ENCODE measurements around the gene ACO1. TPM values are rescaled to one million over a fixed set of nuclear protein-coding genes. Genes with fewer than 3 reads are reported as not detected.

The ACO1 gene
- polyA plus RNA-seq, 1 donor (not counting 4 experiments of a cell fraction or from before 2014, with no cell fraction given) = 29.2 TPM

- no peak for FAIRE-seq
- DNase-seq (ENCODE audit: low read depth, low spot score) = no peak
- Histone ChIP-seq H3K27me3 (ENCODE audit: control insufficient read depth, extremely low read depth, insufficient read depth, low read length) (no peaks in the 10 kb centered on the region), H3K79me2 (ENCODE audit: control insufficient read depth, insufficient read depth, low read length) (no peaks in the 10 kb centered on the region), H3K27ac (ENCODE audit: control insufficient read depth, insufficient read depth, low read length) (no peak overlapping the region), H3K9me1 (ENCODE audit: control insufficient read depth, extremely low read depth, insufficient read depth, low read length) (no peaks in the 10 kb centered on the region), H2AFZ (ENCODE audit: control insufficient read depth, low read length) (no peak overlapping the region), H3K4me1 (ENCODE audit: control insufficient read depth, extremely low read depth, insufficient read depth, low read length) (no peaks in the 10 kb centered on the region), H4K20me1 (ENCODE audit: control insufficient read depth, extremely low read depth, insufficient read depth, low read length) (no peaks in the 10 kb centered on the region), H3K9ac (ENCODE audit: control insufficient read depth, extremely low read depth, insufficient read depth, low read length) (no peak overlapping the region), H3K4me3 (ENCODE audit: control insufficient read depth in 2 of 3, extremely low read depth in 1 of 3, insufficient read depth in 2 of 3, low read depth in 1 of 3, low read length in 3 of 3) (no peak overlapping the region), H3K9me3 (ENCODE audit: control insufficient read depth, low read depth, low read length) (no peaks in the 10 kb centered on the region), H3K4me2 (ENCODE audit: control insufficient read depth, extremely low read depth, insufficient read depth, low read depth, low read length) (no peak overlapping the region), H3K36me3 (ENCODE audit: control insufficient read depth in 2 of 2, extremely low read depth in 1 of 2, insufficient read depth in 2 of 2, low read length in 2 of 2) (peaks cover 0 to 12% of the 10 kb centered on the region in 2 experiments)
- no peak for TF ChIP-seq EZH2 (IDR thresholded peaks at IDR 0.05; ENCODE audit: low read length)
- TF ChIP-seq, protein P1, sequence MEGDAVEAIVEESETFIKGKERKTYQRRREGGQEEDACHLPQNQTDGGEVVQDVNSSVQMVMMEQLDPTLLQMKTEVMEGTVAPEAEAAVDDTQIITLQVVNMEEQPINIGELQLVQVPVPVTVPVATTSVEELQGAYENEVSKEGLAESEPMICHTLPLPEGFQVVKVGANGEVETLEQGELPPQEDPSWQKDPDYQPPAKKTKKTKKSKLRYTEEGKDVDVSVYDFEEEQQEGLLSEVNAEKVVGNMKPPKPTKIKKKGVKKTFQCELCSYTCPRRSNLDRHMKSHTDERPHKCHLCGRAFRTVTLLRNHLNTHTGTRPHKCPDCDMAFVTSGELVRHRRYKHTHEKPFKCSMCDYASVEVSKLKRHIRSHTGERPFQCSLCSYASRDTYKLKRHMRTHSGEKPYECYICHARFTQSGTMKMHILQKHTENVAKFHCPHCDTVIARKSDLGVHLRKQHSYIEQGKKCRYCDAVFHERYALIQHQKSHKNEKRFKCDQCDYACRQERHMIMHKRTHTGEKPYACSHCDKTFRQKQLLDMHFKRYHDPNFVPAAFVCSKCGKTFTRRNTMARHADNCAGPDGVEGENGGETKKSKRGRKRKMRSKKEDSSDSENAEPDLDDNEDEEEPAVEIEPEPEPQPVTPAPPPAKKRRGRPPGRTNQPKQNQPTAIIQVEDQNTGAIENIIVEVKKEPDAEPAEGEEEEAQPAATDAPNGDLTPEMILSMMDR (optimal IDR thresholded peaks at IDR 0.05 in 1 of 3, IDR thresholded peaks at IDR 0.05 in 1 of 3, conservative IDR thresholded peaks at IDR 0.05 in 1 of 3; ENCODE audit: extremely low read depth in 1 of 3, insufficient read depth in 2 of 3, low read length in 3 of 3) = no peak
- dilution Hi-C loops (cut with MboI; ENCODE audit: extremely low pct_ligation_motif_present, low sequenced_read_pairs) = loop anchor here (25.0 kb wide), 1 partner anchor 121 kb away; the partner anchor contains the start of genes NDUFB6, SMIM27 and TOPORS
These were observed 57.2 kb downstream of the ACO1 start for GRCh38 chr9:32441678-32442077.

- Histone ChIP-seq H3K4me3 (ENCODE audit: control insufficient read depth in 2 of 3, extremely low read depth in 1 of 3, insufficient read depth in 2 of 3, low read depth in 1 of 3, low read length in 3 of 3) (no peak overlapping the region), H3K79me2 (ENCODE audit: control insufficient read depth, insufficient read depth, low read length) (no peaks in the 10 kb centered on the region), H3K27me3 (ENCODE audit: control insufficient read depth, extremely low read depth, insufficient read depth, low read length) (no peaks in the 10 kb centered on the region), H2AFZ (ENCODE audit: control insufficient read depth, low read length) (no peak overlapping the region), H3K9me3 (ENCODE audit: control insufficient read depth, low read depth, low read length) (no peaks in the 10 kb centered on the region), H3K27ac (ENCODE audit: control insufficient read depth, insufficient read depth, low read length) (no peak overlapping the region), H3K36me3 (ENCODE audit: control insufficient read depth in 2 of 2, extremely low read depth in 1 of 2, insufficient read depth in 2 of 2, low read length in 2 of 2) (peaks cover 0 to 14% of the 10 kb centered on the region in 2 experiments), H3K9ac (ENCODE audit: control insufficient read depth, extremely low read depth, insufficient read depth, low read length) (no peak overlapping the region), H4K20me1 (ENCODE audit: control insufficient read depth, extremely low read depth, insufficient read depth, low read length) (no peaks in the 10 kb centered on the region), H3K4me1 (ENCODE audit: control insufficient read depth, extremely low read depth, insufficient read depth, low read length) (no peaks in the 10 kb centered on the region), H3K9me1 (ENCODE audit: control insufficient read depth, extremely low read depth, insufficient read depth, low read length) (no peaks in the 10 kb centered on the region), H3K4me2 (ENCODE audit: control insufficient read depth, extremely low read depth, insufficient read depth, low read depth, low read length) (no peak overlapping the region)
- DNase-seq (ENCODE audit: low read depth, low spot score) = no peak
- TF ChIP-seq EZH2 (IDR thresholded peaks at IDR 0.05; ENCODE audit: low read length) = no peak
- TF ChIP-seq, protein P1 (optimal IDR thresholded peaks at IDR 0.05 in 1 of 3, IDR thresholded peaks at IDR 0.05 in 1 of 3, conservative IDR thresholded peaks at IDR 0.05 in 1 of 3; ENCODE audit: extremely low read depth in 1 of 3, insufficient read depth in 2 of 3, low read length in 3 of 3) = no peak
- no peak for FAIRE-seq
- dilution Hi-C loops (cut with MboI; ENCODE audit: extremely low pct_ligation_motif_present, low sequenced_read_pairs) = loop anchor here (25.0 kb wide), 1 partner anchor 120 kb away; the partner anchor contains the start of genes NDUFB6, SMIM27 and TOPORS
These were observed 58.0 kb downstream of the ACO1 start for GRCh38 chr9:32442433-32442832.

Measured in keratinocyte (primary cell).